Suprapubic skin (tissue), 4 donors: ENCODE data around the gene NUDT21. TPM values are rescaled to one million over a fixed set of nuclear protein-coding genes. Genes with fewer than 3 reads are reported as not detected.
"Not testable (repeated sequence)": the region's sequence is repeated elsewhere in the genome, so short reads cannot be mapped to it uniquely, and the experiment has no call there.

ENCODE experiments used
- DNase-seq, 2 donors: peaks; one replicate each; pipeline ENCODE4 v3.0.0-alpha.2; 2019; ENCODE audit warnings: low spot score in 2 of 2
- H3K27ac ChIP-seq: fragments of 200-600 bp; sonication (generic); one replicate; pipeline ENCODE4 v1.5.1; 2019
- H3K27me3 ChIP-seq: fragments of 200-600 bp; sonication (generic); one replicate; pipeline ENCODE4 v1.5.1; 2019
- H3K36me3 ChIP-seq: fragments of 200-600 bp; sonication (generic); one replicate; pipeline ENCODE4 v1.5.1; 2019
- H3K4me1 ChIP-seq: fragments of 200-600 bp; sonication (generic); one replicate; pipeline ENCODE4 v1.5.1; 2019
- H3K4me3 ChIP-seq: fragments of 200-600 bp; sonication (generic); one replicate; pipeline ENCODE4 v1.5.1; 2019; ENCODE audit warnings: mild to moderate bottlenecking
- H3K9me3 ChIP-seq: fragments of 200-600 bp; sonication (generic); one replicate; pipeline ENCODE4 v1.5.1; 2019
- CTCF ChIP-seq, 2 donors: fragments of 200-600 bp in 1 of 2; fragments of 450-650 bp in 1 of 2; sonication (generic) in 1 of 2; IDR thresholded peaks; one replicate each; pipeline ENCODE4 v1.5.1; 2016 to 2019; ENCODE audit warnings: antibody characterized with exemption in 2 of 2, mild to moderate bottlenecking in 1 of 2, moderate library complexity in 1 of 2
- EP300 ChIP-seq: sonication (generic); formaldehyde crosslinking; IDR thresholded peaks from one replicate; pipeline ENCODE4 v1.6.1; 2017; ENCODE audit warnings: antibody characterized with exemption
- POLR2A ChIP-seq, 2 donors: fragments of 450-650 bp; IDR thresholded peaks; one replicate each; pipeline ENCODE4 v1.6.1; 2017; ENCODE audit warnings: antibody characterized with exemption in 2 of 2, mild to moderate bottlenecking in 2 of 2, moderate library complexity in 2 of 2
- POLR2AphosphoS5 ChIP-seq, 3 donors: sonication (generic); formaldehyde crosslinking; IDR thresholded peaks; one replicate each; pipeline ENCODE4 v1.6.1; 2017; ENCODE audit warnings: antibody characterized with exemption in 3 of 3
- WGBS: methylation state at CpG from one replicate; pipeline ENCODE4 v1.1.5; 2018; 5-methylcytosine and 5-hydroxymethylcytosine counted together
- total RNA-seq, 4 donors: library from RNA; depleted of rRNA; stranded (reverse); fragments of >200 nt; gene quantifications; one replicate each; pipeline ENCODE4 v1.1.0, GENCODE V29; 2016

The NUDT21 gene
- total RNA-seq, 4 donors from 2014 or later = 36.9 to 49.8 (median 39.9) TPM

GRCh38 chr16:56405977-56406672 is 45.0 kb downstream of the NUDT21 start:
- DNase-seq = no peak
- Histone ChIP-seq H3K9me3 (no peaks in the 10 kb centered on the region), H3K27ac (no peak overlapping the region), H3K4me1 (no peaks in the 10 kb centered on the region), H3K36me3 (peaks cover 72% of the 10 kb centered on the region), H3K27me3 (no peaks in the 10 kb centered on the region), H3K4me3 (no peak overlapping the region)
- WGBS = 93% methylated on average over 4 of the region's 4 CpGs
- TF ChIP-seq POLR2AphosphoS5 (IDR thresholded peaks at IDR 0.05) (no peak), CTCF (IDR thresholded peaks at IDR 0.05) (no peak), POLR2A (IDR thresholded peaks at IDR 0.05) (no peak), EP300 (no peak)

GRCh38 chr16:56401482-56401881 is 49.6 kb downstream of the NUDT21 start:
- no peak for DNase-seq
- TF ChIP-seq POLR2AphosphoS5 (IDR thresholded peaks at IDR 0.05) (no peak), CTCF (IDR thresholded peaks at IDR 0.05) (peak in 1 of 2 donors; percentile 23)
- H3K4me3 ChIP-seq = no peak overlapping the region
- H3K27me3 ChIP-seq = no peaks in the 10 kb centered on the region
- no peaks in the 10 kb centered on the region for H3K9me3 ChIP-seq
- H3K36me3 ChIP-seq = peaks cover 74% of the 10 kb centered on the region
- WGBS = 69% methylated on average over 5 of the region's 5 CpGs
- H3K27ac ChIP-seq = no peak overlapping the region
- H3K4me1 ChIP-seq = peaks cover 2% of the 10 kb centered on the region

GRCh38 chr16:56400458-56400857 is 50.7 kb downstream of the NUDT21 start:
- no peaks in the 10 kb centered on the region for H3K27me3 ChIP-seq
- H3K27ac ChIP-seq = no peak overlapping the region
- peaks cover 2% of the 10 kb centered on the region for H3K4me1 ChIP-seq
- no peak overlapping the region for H3K4me3 ChIP-seq
- TF ChIP-seq POLR2A (IDR thresholded peaks at IDR 0.05) (no peak), EP300 (no peak), CTCF (IDR thresholded peaks at IDR 0.05) (no peak), POLR2AphosphoS5 (IDR thresholded peaks at IDR 0.05) (no peak)
- peaks cover 72% of the 10 kb centered on the region for H3K36me3 ChIP-seq
- WGBS = 64% methylated on average over 5 of the region's 5 CpGs
- no peaks in the 10 kb centered on the region for H3K9me3 ChIP-seq
- no peak for DNase-seq

GRCh38 chr16:56399486-56399885 is 51.6 kb downstream of the NUDT21 start:
- no peak for TF ChIP-seq POLR2AphosphoS5 (IDR thresholded peaks at IDR 0.05)
- no peak for TF ChIP-seq EP300
- H3K9me3 ChIP-seq = no peaks in the 10 kb centered on the region
- H3K4me1 ChIP-seq = peaks cover 2% of the 10 kb centered on the region
- H3K27ac ChIP-seq = no peak overlapping the region
- H3K27me3 ChIP-seq = no peaks in the 10 kb centered on the region
- WGBS = 94% methylated on average over 2 of the region's 2 CpGs
- H3K4me3 ChIP-seq = no peak overlapping the region
- H3K36me3 ChIP-seq = peaks cover 62% of the 10 kb centered on the region
- no peak for DNase-seq

- H3K4me1 ChIP-seq = peaks cover 2% of the 10 kb centered on the region
- DNase-seq = no peak
- H3K27me3 ChIP-seq = no peaks in the 10 kb centered on the region
- 63% methylated on average over 2 of the region's 2 CpGs for WGBS
- peaks cover 58% of the 10 kb centered on the region for H3K36me3 ChIP-seq
- H3K9me3 ChIP-seq = no peaks in the 10 kb centered on the region
- H3K4me3 ChIP-seq = no peak overlapping the region
- no peak overlapping the region for H3K27ac ChIP-seq
- TF ChIP-seq EP300 (no peak), POLR2A (IDR thresholded peaks at IDR 0.05) (no peak), POLR2AphosphoS5 (IDR thresholded peaks at IDR 0.05) (no peak), CTCF (IDR thresholded peaks at IDR 0.05) (no peak)
Measured at GRCh38 chr16:56399047-56399446, 52.1 kb downstream of the NUDT21 start.

GRCh38 chr16:56396724-56397123 is 54.4 kb downstream of the NUDT21 start:
- not testable (repeated sequence) for H3K4me3 ChIP-seq, H3K4me1 ChIP-seq, DNase-seq, H3K9me3 ChIP-seq, H3K27me3 ChIP-seq, H3K27ac ChIP-seq
- 79% methylated on average over 3 of the region's 3 CpGs for WGBS
- peaks cover 45% of the 10 kb centered on the region for H3K36me3 ChIP-seq
